K562 (cell line): Measurements from ENCODE around the gene LDLRAD3. TPM values are rescaled to one million over a fixed set of nuclear protein-coding genes. Genes with fewer than 3 reads are reported as not detected.
A peak's percentile ranks its signal among the peaks of the same experiment; 100 is the strongest.

Experiments
- ASH1L ChIP-seq: fragments of 450-650 bp; IDR thresholded peaks from 2 replicates; pipeline ENCODE4 v1.6.1; 2018; ENCODE audit warnings: borderline replicate concordance, mild to moderate bottlenecking, low read depth; ENCODE audit not compliant: partially characterized antibody
- BRD9 ChIP-seq: fragments of 450-650 bp; IDR thresholded peaks from 2 replicates; pipeline ENCODE4 v1.6.1; 2018; ENCODE audit warnings: low read depth; ENCODE audit not compliant: partially characterized antibody
- E2F6 ChIP-seq, 2 experiments: IDR thresholded peaks; 2 replicates each; pipeline ENCODE4 v1.6.1; 2011; ENCODE audit warnings: borderline replicate concordance in 1 of 2, control low read depth in 1 of 2, low read depth in 1 of 2, low read length in 1 of 2, mild to moderate bottlenecking in 1 of 2, mixed read lengths in 1 of 2, moderate library complexity in 1 of 2; ENCODE audit not compliant: insufficient read depth in 1 of 2, insufficient read length in 1 of 2, poor library complexity in 1 of 2, severe bottlenecking in 1 of 2; ENCODE audit errors: extremely low read depth in 1 of 2
- EP300 ChIP-seq: IDR thresholded peaks from 2 replicates; pipeline ENCODE4 v1.6.1; 2012; ENCODE audit warnings: low read length, improper control_type of control experiment
- ETS2 ChIP-seq: IDR thresholded peaks from 2 replicates; pipeline ENCODE4 v1.6.1; 2016; ENCODE audit warnings: borderline replicate concordance, missing genetic modification characterization, mild to moderate bottlenecking, moderate library complexity, missing compliant biosample characterization; ENCODE audit not compliant: poor library complexity, severe bottlenecking
- JUNB ChIP-seq: fragments of 450-650 bp; formaldehyde crosslinking; conservative IDR thresholded peaks from 2 replicates; pipeline ENCODE4 v1.4.0; 2020; ENCODE audit warnings: mild to moderate bottlenecking
- MTA3 ChIP-seq: fragments of 450-650 bp; formaldehyde crosslinking; IDR thresholded peaks from 2 replicates; pipeline ENCODE4 v1.6.1; 2017; ENCODE audit warnings: mild to moderate bottlenecking, borderline replicate concordance
- NUFIP1 ChIP-seq: fragments of 450-650 bp; IDR thresholded peaks from 2 replicates; pipeline ENCODE4 v1.6.1; 2018; ENCODE audit not compliant: partially characterized antibody
- PCBP1 ChIP-seq: fragments of 200-400 bp; formaldehyde crosslinking; IDR thresholded peaks from 2 replicates; pipeline ENCODE4 v1.6.1; 2018; ENCODE audit warnings: mild to moderate bottlenecking, low read depth, low read length; ENCODE audit not compliant: poor library complexity, severe bottlenecking
- RREB1 ChIP-seq: fragments of 250-450 bp; sonication (Bioruptor Pico); IDR thresholded peaks from 2 replicates; pipeline ENCODE4 v1.4.0; 2020
- SMARCE1 ChIP-seq: fragments of 450-650 bp; IDR thresholded peaks from 2 replicates; pipeline ENCODE4 v1.7.1; 2016; ENCODE audit warnings: mild to moderate bottlenecking
- TAF7 ChIP-seq: fragments of 450-650 bp; IDR thresholded peaks from 2 replicates; pipeline ENCODE4 v1.6.1; 2016; ENCODE audit warnings: missing genetic modification characterization, missing compliant biosample characterization
- ZBTB33 ChIP-seq: sonication (generic); formaldehyde crosslinking; IDR thresholded peaks from 2 replicates; pipeline ENCODE4 v1.8.1; 2023; ENCODE audit warnings: mild to moderate bottlenecking, missing genetic modification reagents
- ZEB2 ChIP-seq: fragments of 450-650 bp; IDR thresholded peaks from 2 replicates; pipeline ENCODE4 v1.6.1; 2016
- ZNF143 ChIP-seq: sonication (generic); formaldehyde crosslinking; IDR thresholded peaks from 2 replicates; pipeline ENCODE4 v1.9.0; 2022; ENCODE audit warnings: mild to moderate bottlenecking, missing genetic modification reagents
- ZNF507 ChIP-seq: conservative IDR thresholded peaks from 2 replicates; pipeline ENCODE4 v1.6.1; 2017; ENCODE audit warnings: missing genetic modification characterization, missing compliant biosample characterization
- polyA plus RNA-seq, 8 experiments: library from polyadenylated mRNA; depleted of rRNA in 4 of 8; stranded (reverse) in 5 of 8; unstranded in 3 of 8; fragments of >200 nt; fragmentation: Nextera tagmentation in 2 of 8; fragmentation: Illumina TruSeq in 1 of 8; extraction: Ambion mirVana in 2 of 8; extraction: Trizol in 1 of 8; gene quantifications; 2 replicates each; pipeline versions ENCODE4 v1.2.1 to v1.2.3, GENCODE V29; 2011 to 2014; ENCODE audit warnings: inconsistent platforms in 1 of 8, missing spikeins in 1 of 8
- total RNA-seq, 7 experiments: library from RNA; depleted of rRNA in 6 of 7; stranded (reverse); fragments of >200 nt in 6 of 7; fragmentation: Illumina TruSeq in 2 of 7; extraction: Trizol in 2 of 7; gene quantifications; 2 replicates each; pipeline versions ENCODE4 v1.2.1 to v1.2.3, GENCODE V29; 2011 to 2021; ENCODE audit warnings: low replicate concordance in 1 of 7
- TF ChIP-seq, protein P1 (sequence below): fragments of 250-450 bp; sonication (Bioruptor Pico); IDR thresholded peaks from 2 replicates; pipeline ENCODE4 v1.9.0; 2021; ENCODE audit warnings: mild to moderate bottlenecking
- TF ChIP-seq, protein P2 (sequence below): sonication (generic); formaldehyde crosslinking; IDR thresholded peaks from 2 replicates; pipeline ENCODE4 v1.5.0; 2020; ENCODE audit warnings: missing genetic modification reagents

The LDLRAD3 gene
- total and polyA plus RNA-seq, 9 of the 15 experiments (the other 6 are each of a cell fraction or from before 2014, with no cell fraction given), result 0.73 to 7.2 (median 3.5) TPM

DNA sequence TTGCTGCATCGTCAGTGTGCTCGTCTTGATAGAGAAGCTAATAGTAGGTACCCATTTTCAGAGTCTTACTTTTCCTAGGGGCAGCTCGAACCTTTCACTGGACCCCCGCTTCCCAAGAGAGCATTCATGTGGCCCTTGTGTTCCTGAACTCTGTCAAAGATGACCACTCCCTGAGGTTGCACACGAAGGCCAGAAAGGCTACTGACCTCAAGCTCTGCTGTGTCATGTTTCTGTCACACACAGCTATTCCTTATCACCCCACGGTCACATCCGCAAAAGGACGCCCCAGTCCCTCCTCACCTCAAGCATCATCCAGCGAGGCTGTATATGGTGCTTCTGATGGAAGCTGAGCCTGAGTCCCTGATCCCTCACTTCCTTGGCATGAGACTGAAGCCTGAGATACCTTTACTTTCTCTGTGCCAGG is 171.5 kb downstream of the LDLRAD3 start (continued):
- TF ChIP-seq ZBTB33 (CRISPR knock-in tag), result no peak
- TF ChIP-seq ETS2 (tag), result no peak
- peak; percentile 43; the same call in 1 of the 2 replicates for TF ChIP-seq MTA3
- TF ChIP-seq EP300, result peak; percentile 81
- no peak for TF ChIP-seq PCBP1
- TF ChIP-seq ASH1L, result no peak
- TF ChIP-seq BRD9, result no peak
- peak; percentile 44 to 71 for TF ChIP-seq E2F6 (IDR thresholded peaks at IDR 0.05; ENCODE audit: borderline replicate concordance in 1 of 2, extremely low read depth in 1 of 2, insufficient read depth in 1 of 2, insufficient read length in 1 of 2, low read depth in 1 of 2, low read length in 1 of 2, poor library complexity in 1 of 2, severe bottlenecking in 1 of 2)
- 0 out of 2 replicates have a peak, but pooled peaks have one; percentile 69 for TF ChIP-seq RREB1 (CRISPR knock-in tag)
- TF ChIP-seq, protein P1, sequence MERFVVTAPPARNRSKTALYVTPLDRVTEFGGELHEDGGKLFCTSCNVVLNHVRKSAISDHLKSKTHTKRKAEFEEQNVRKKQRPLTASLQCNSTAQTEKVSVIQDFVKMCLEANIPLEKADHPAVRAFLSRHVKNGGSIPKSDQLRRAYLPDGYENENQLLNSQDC (CRISPR knock-in tag), result no peak
- TF ChIP-seq ZNF143 (CRISPR knock-in tag), result no peak
- TF ChIP-seq ZEB2, result peak; percentile 90
- TF ChIP-seq, protein P2, sequence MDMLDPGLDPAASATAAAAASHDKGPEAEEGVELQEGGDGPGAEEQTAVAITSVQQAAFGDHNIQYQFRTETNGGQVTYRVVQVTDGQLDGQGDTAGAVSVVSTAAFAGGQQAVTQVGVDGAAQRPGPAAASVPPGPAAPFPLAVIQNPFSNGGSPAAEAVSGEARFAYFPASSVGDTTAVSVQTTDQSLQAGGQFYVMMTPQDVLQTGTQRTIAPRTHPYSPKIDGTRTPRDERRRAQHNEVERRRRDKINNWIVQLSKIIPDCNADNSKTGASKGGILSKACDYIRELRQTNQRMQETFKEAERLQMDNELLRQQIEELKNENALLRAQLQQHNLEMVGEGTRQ, result no peak
- no peak for TF ChIP-seq TAF7 (tag)
- TF ChIP-seq NUFIP1, result no peak
- TF ChIP-seq ZNF507, result no peak
- no peak for TF ChIP-seq JUNB (CRISPR knock-in tag)
- peak; percentile 43; the same call in 1 of the 2 replicates for TF ChIP-seq SMARCE1
